Fibroblast of villous mesenchyme (primary cell): ENCODE measurements around the gene KLK12. TPM values are rescaled to one million over a fixed set of nuclear protein-coding genes. Genes with fewer than 3 reads are reported as not detected.

Source experiments
- DNase-seq: peaks from one replicate; pipeline ENCODE4 v3.0.0-alpha.2; 2010; ENCODE audit warnings: low read depth
- H3K4me3 ChIP-seq: 2 replicates; pipeline ENCODE4 v1.5.1; 2011; ENCODE audit warnings: low read depth, mild to moderate bottlenecking, low read length
- CTCF ChIP-seq: IDR thresholded peaks from 2 replicates; pipeline ENCODE4 v1.5.1; 2012; ENCODE audit warnings: low read depth, mild to moderate bottlenecking, low read length; ENCODE audit not compliant: insufficient read depth
- total RNA-seq: library from RNA; depleted of rRNA; stranded (reverse); fragments of >200 nt; gene quantifications from 2 replicates; pipeline ENCODE4 v1.2.3, GENCODE V29; 2012

The KLK12 gene
- total RNA-seq, 1 donor: not detected

DNA sequence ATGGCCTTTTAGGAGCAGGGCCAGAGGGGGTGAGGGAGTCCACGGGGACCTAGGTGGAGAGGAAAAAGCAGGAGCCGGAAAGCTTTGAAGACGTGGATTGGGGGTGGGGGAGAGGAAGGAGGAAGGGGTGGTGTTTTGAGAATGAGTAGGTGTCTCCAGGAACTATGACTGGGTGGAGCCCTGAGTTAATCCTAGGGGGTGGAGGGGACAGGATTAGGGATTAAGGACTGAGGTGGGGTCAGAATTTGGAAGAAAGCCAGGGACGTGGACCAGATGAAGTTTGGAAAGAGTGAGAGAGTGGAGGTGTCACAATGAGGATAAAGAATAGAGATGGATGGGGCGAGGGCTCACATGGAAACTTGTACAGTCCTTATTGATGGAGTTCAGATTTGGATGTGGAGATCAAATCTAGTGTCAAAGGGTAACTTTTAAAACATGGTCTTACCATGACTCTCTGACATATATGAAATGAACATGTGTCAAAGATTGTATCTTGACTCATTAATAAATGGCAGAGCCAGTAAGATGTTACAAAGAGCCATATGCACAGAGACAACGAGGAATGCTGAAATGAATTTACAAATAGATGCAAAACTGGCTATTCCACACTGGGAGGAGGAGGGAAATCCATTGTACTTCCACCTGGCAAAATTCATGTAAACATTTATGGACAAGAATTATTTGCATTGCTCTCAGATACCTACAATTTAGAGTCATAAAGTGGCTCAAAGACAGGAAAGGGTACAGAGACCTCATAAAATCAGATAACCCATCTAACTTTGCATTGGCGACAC is 31.8 kb upstream of the KLK12 start:
- no peak for TF ChIP-seq CTCF
- no peak for DNase-seq

GRCh38 chr19:51065221-51065960 is 30.6 kb upstream of the KLK12 start:
- no peak overlapping the region for H3K4me3 ChIP-seq
- DNase-seq: no peak
- no peak for TF ChIP-seq CTCF

More for the DNA sequence above, 31.8 kb upstream of the KLK12 start:
- no peak overlapping the region for H3K4me3 ChIP-seq

DNA sequence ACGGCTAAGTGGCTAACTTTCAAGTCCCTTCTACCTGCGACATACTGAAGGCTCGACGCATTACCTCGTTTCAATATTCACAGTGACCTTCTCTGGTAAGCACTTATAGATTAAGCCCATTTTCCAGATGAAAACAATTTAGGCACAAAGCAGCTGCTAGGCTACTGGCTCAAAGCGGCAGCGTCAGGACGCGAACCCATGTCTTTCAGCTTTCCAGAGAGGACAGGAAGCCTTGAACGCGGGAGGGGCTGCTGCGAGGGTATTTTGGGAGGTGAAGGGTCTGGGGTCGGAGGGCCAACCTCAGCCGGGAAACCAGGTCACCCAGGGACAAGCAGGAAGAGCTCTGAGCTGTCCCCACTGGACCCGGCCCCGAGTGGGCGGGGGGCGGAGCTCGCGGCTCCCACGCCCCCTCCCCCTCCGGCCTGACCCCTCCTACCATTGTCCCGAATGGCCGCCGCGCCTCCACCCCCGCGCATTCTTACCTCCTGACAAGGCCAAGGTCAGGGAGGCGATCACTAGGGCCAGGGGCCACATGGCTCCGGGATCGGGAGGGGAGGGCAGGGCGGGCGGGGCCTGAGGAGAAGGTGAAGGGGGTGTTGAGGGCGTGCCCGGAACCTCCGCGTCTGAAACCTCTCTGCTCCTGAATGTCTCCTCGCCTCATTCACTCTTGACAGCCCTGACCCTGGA is 29.9 kb upstream of the KLK12 start, which contains the start of gene KLK13:
Gene KLK13 (minus strand): TSS at position 559 of the 687 bp plus-strand sequence. CDS start 25 bp downstream, at position 534.
- DNase-seq: no peak

GRCh38 chr19:51063664-51064063 is 28.9 kb upstream of the KLK12 start:
- DNase-seq: no peak
- no peak overlapping the region for H3K4me3 ChIP-seq
- TF ChIP-seq CTCF: no peak

More for the DNA sequence above, 29.9 kb upstream of the KLK12 start, which contains the start of gene KLK13:
- no peak within 1 kb of the TSS for H3K4me3 ChIP-seq
- TF ChIP-seq CTCF: no peak

DNA sequence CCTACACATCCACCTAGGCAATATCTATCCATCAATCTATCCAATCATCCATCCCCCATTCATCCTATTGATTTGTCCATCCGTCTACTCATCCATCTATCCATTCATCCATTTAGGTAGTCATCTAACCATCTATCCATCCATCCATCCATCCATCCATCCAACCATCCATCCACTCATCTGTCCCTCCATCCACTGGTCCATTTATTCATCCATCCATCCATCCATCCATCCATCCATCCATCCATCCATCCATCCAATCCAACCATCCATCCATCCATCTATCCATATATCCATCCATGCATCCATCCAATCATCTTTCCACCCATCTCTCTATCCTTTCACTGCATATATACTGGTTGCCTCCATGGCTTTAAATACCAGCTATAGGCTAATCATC is 26.2 kb upstream of the KLK12 start:
- no peak for TF ChIP-seq CTCF
- no peak for DNase-seq
- H3K4me3 ChIP-seq: no peak overlapping the region

DNA sequence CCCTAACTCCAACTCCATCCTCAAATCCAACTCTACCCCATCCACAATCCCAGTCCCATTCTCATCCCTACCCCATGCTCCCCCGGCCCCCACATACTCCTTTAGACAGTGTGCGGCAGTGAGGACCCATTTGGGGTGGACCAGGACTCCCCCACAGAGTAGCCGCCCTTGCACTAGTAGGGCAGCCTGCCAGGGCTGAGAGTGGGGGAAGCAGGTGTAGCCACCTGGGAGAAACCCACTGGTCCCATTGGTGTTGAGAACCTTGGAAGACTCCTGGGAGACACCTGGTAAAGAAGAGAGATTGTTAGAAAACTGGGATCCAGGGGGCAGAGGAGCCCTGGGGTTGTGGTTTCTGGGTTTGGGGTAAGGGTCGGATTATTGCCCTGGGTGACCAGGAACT is 25.5 kb upstream of the KLK12 start:
- H3K4me3 ChIP-seq: no peak overlapping the region
- TF ChIP-seq CTCF: no peak
- no peak for DNase-seq
